Head of caudate nucleus (tissue), 42 donors: Measurements from ENCODE around the gene OR6C2.
"Not testable (repeated sequence)": the region's sequence is repeated elsewhere in the genome, so short reads cannot be mapped to it uniquely, and the experiment has no call there.

ENCODE experiments used
- DNase-seq, 42 donors: peaks; one replicate each; pipeline versions ENCODE4 v3.0.0 to v3.0.0-alpha.2; 2020 to 2021; ENCODE audit warnings: mixed read lengths in 7 of 42
- intact Hi-C: fragments of 100-400 bp; cut with DNase I; formaldehyde crosslinking; loops from one replicate; pipeline ENCODE4 v1.15.0; 2022

OR6C2 gene

GRCh38 chr12:55443776-55444175, at the start of gene OR6C2:
OR6C2 (plus strand) TSS chr12:55444076; CDS start chr12:55452214, 8,138 bp downstream.
- intact Hi-C loops = no loop called here
- no peak for DNase-seq

- intact Hi-C loops = no loop called here
- no peak for DNase-seq
Measured at GRCh38 chr12:55396326-55396725, 47.5 kb upstream of the OR6C2 start.

- DNase-seq = no peak
Measured at GRCh38 chr12:55400229-55400628, 43.6 kb upstream of the OR6C2 start, which contains the start of gene OR6C65. OR6C65 (plus strand) TSS chr12:55400529; CDS start chr12:55400529, 0 bp downstream.

GRCh38 chr12:55407866-55408265, 36.0 kb upstream of the OR6C2 start:
- intact Hi-C loops = no loop called here
- no peak for DNase-seq

More at GRCh38 chr12:55400229-55400628, 43.6 kb upstream of the OR6C2 start, which contains the start of gene OR6C65:
- intact Hi-C loops = no loop called here

- DNase-seq, intact Hi-C loops: not testable (repeated sequence)
Measured at GRCh38 chr12:55409133-55409532, 34.7 kb upstream of the OR6C2 start.

- DNase-seq, intact Hi-C loops: not testable (repeated sequence)
Measured at GRCh38 chr12:55412138-55412537, 31.7 kb upstream of the OR6C2 start.

GRCh38 chr12:55413498-55414388, 30.1 kb upstream of the OR6C2 start:
- peak in 4 of 42 donors; percentile 1 to 9 (median 4) for DNase-seq

GRCh38 chr12:55414396-55414823, 29.5 kb upstream of the OR6C2 start:
- peak in 1 of 42 donors; percentile 3 for DNase-seq
- intact Hi-C loops = not testable (repeated sequence)

More at GRCh38 chr12:55413498-55414388, 30.1 kb upstream of the OR6C2 start:
- intact Hi-C loops = not testable (repeated sequence)

GRCh38 chr12:55414889-55415288, 29.0 kb upstream of the OR6C2 start:
- intact Hi-C loops, DNase-seq: not testable (repeated sequence)

GRCh38 chr12:55416961-55417360, 26.9 kb upstream of the OR6C2 start:
- intact Hi-C loops = no loop called here
- DNase-seq = no peak

GRCh38 chr12:55420307-55420962, 23.4 kb upstream of the OR6C2 start:
- DNase-seq = no peak
- intact Hi-C loops = no loop called here

GRCh38 chr12:55425954-55426353, 17.9 kb upstream of the OR6C2 start, which contains the start of gene OR6C76:
OR6C76 (plus strand) TSS chr12:55426254; CDS start chr12:55426254, 0 bp downstream.
- intact Hi-C loops = no loop called here

GRCh38 chr12:55428331-55429243, 15.3 kb upstream of the OR6C2 start:
- intact Hi-C loops = no loop called here
- DNase-seq = no peak

More at GRCh38 chr12:55425954-55426353, 17.9 kb upstream of the OR6C2 start, which contains the start of gene OR6C76:
- DNase-seq = no peak

- intact Hi-C loops, DNase-seq: not testable (repeated sequence)
Measured at GRCh38 chr12:55441233-55441632, 2.6 kb upstream of the OR6C2 start.

GRCh38 chr12:55445357-55445756, 1.5 kb downstream of the OR6C2 start:
- no peak for DNase-seq
- intact Hi-C loops = no loop called here

- intact Hi-C loops = no loop called here
- peak in 3 of 42 donors; percentile 3 to 28 (median 3) for DNase-seq
Measured at GRCh38 chr12:55446326-55446725, 2.5 kb downstream of the OR6C2 start.

- intact Hi-C loops = no loop called here
Measured at GRCh38 chr12:55448825-55449224, 4.9 kb downstream of the OR6C2 start.

GRCh38 chr12:55464926-55465325, 21.1 kb downstream of the OR6C2 start:
- DNase-seq, intact Hi-C loops: not testable (repeated sequence)

More at GRCh38 chr12:55448825-55449224, 4.9 kb downstream of the OR6C2 start:
- no peak for DNase-seq

GRCh38 chr12:55467836-55468235, 24.0 kb downstream of the OR6C2 start:
- intact Hi-C loops = no loop called here
- no peak for DNase-seq
